NCI-H510A (cell line): ENCODE measurements around the gene ARHGEF6.
"Not testable (repeated sequence)": the region's sequence is repeated elsewhere in the genome, so short reads cannot be mapped to it uniquely, and the experiment has no call there.

Experiments
- DNase-seq: peaks from one replicate; lab custom pipeline; 2025; lab: John Stamatoyannopoulos, UW

Gene ARHGEF6, protein sequence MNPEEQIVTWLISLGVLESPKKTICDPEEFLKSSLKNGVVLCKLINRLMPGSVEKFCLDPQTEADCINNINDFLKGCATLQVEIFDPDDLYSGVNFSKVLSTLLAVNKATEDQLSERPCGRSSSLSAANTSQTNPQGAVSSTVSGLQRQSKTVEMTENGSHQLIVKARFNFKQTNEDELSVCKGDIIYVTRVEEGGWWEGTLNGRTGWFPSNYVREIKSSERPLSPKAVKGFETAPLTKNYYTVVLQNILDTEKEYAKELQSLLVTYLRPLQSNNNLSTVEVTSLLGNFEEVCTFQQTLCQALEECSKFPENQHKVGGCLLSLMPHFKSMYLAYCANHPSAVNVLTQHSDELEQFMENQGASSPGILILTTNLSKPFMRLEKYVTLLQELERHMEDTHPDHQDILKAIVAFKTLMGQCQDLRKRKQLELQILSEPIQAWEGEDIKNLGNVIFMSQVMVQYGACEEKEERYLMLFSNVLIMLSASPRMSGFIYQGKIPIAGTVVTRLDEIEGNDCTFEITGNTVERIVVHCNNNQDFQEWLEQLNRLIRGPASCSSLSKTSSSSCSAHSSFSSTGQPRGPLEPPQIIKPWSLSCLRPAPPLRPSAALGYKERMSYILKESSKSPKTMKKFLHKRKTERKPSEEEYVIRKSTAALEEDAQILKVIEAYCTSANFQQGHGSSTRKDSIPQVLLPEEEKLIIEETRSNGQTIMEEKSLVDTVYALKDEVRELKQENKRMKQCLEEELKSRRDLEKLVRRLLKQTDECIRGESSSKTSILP

DNA sequence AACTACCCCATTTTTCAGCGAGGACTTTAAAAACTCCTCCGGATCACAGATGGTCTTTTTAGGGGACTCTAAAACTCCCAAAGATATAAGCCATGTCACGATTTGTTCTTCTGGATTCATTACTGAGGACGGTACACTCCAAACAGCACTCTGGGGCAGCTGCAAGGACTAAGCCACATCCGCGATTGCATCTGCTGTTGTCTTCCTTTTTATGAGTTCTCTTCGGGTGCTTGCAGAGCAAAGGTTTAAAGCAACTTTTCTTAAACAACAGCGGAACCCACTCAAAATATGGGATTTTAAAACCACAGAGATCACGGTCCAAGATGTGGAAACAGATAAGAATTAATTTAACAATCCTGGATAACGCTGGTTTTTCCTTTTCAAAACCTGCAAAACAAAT lies at the start of gene ARHGEF6:
TSS of gene ARHGEF6 (minus strand) at position 170 of the 400 bp plus-strand sequence. CDS start at position 120, 50 bp downstream.
- DNase-seq = no peak

- DNase-seq = no peak
Measured at GRCh38 chrX:136829413-136829812, 48.7 kb upstream of the ARHGEF6 start.

GRCh38 chrX:136828830-136829229 lies 48.1 kb upstream of the ARHGEF6 start:
- DNase-seq = no peak

- DNase-seq = peak; percentile 4
Measured at GRCh38 chrX:136827026-136827425, 46.3 kb upstream of the ARHGEF6 start.

DNA sequence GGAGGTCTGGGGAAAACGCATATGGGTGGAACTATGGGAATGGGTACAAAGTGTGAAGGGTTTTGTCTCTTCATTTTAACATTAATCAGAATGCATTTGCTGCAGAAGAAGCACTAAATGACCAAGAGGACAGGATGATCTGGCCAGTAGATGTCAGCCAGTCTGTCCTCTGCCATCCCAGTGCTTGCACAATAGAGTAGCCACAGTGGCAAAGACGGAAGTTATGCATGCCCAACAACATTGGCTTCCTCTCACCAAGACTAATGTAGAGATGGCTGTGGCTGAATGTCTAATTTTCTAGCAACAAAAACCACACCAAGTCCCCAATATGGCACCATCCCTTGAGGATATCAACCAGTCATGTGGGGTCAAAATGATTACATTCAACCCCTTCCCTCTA lies 45.0 kb upstream of the ARHGEF6 start:
- DNase-seq = no peak

DNA sequence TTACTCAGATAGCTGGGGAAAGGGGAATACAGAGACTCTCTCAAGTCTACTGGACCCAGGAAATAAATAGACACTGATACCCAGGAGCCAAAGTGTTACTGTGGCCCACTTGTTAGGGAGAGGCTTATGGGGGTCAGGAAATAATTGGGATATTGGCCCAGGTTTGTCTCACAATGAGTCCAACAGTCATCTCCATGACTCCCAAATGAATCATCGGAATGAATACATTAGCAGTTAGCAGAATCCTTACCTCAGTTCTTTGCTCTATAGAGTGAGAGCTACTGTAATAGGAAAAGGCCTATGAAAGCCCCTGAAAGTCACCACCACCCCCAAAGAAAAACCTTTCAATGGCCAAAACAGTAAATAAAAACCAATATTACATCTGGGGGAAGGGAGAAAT lies 42.4 kb upstream of the ARHGEF6 start:
- no peak for DNase-seq

GRCh38 chrX:136822337-136823095 lies 41.8 kb upstream of the ARHGEF6 start:
- no peak for DNase-seq

DNA sequence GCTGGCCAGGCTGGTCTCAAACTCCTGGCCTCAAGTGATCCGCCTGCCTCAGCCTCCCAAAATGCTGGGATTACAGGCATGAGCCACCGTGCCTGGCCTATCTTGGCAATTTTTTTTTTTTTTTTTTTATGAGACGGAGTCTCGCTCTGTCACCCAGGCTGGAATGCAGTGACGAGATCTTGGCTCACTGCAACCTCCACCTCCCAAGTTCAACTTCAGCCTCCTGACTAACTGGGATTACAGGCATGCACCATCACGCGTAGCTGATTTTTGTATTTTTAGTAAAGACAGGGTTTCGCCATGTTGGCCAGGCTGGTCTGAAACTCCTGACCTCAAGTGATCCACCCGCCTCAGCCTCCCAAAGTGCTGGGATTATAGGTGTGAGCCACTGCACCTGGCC lies 39.0 kb upstream of the ARHGEF6 start:
- not testable (repeated sequence) for DNase-seq

DNA sequence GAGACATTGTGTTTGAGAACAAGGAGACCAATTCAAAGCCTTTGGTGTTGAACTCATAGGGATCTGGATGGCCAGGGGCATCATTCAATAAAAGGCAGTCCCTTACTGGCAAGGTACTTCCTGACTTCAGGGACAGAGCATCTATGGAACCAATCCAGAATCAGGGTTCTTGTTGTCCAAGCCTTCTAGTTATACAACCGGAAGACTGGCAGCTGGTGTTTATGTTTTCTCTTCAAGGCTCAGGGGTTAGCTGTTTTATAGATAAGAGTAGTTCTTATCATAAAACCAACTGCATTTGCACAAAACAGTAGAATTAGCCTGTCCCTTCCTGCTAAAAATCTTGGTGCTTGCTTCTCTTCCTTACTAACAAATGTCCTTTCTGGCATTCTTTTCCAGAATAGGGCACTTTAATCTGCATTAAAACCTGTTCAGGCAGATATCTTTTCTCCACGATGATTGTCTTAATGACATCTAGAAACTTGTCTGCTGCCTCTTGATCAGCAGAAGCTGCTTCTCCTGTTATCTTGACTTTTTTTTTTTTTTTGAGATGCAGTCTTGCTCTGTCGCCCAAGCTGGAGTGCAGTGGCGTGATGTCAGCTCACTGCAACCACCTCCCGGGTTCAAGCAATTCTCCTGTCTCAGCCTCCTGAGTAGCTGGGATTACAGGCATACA lies 38.4 kb upstream of the ARHGEF6 start:
- no peak for DNase-seq

DNA sequence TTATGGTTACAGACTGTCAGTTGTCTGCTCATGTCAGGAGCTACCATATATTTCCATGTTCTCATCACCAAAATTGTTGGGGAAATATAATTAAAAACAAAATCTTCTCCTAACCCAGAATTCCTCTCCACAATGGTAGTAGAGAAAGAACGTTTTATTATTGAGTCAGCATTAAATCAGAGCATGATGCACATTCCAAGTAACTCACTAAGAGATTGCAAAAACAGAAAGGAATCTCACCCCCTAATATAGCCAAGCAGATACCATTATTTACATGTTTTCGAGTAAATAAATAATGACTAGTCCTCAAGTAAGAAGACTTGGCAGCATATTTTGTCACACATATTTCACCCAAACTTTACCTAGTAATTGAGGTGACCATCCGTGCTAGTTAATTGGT lies 36.2 kb upstream of the ARHGEF6 start:
- DNase-seq = no peak

DNA sequence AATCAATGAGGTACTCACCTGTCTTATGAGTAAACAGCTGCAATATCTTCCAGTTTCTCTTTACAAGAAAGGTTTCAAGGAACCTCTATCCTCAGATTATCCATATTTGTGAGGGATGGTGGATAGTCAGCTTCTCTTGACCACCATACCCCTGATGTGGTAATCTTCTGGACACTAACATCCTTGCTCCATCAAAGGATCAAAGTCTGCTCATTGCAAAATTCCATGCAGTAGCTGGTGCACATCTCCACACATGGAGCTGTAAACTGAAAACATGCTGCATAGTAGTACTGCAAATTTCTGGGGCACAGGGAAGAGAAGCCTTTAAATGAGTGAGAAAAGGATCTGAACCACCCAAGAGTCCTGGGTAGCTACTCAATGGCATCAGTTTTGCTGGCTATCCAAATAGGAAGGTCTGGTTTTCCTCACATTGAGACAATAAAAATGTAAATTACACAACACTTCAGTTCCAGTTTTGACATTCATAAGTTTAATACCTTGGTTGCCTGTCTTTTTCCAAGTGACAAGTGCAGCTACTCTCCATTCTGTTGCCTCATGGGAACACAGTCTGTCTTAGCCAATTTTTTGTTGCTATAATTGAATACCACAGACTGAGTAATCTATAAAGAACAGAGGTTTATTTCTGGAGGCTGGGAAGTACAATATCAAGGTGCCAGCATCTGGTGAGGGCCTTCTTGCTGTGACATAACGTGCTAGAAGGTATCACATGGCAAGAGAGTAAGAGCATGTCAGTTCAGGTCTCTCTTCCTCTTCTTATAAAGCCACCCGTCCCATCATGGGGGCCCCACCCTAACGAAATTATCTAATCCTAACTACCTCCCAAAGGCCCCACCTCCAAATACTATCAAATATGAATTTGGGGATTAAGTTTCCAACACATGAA lies 34.4 kb upstream of the ARHGEF6 start:
- no peak for DNase-seq

DNA sequence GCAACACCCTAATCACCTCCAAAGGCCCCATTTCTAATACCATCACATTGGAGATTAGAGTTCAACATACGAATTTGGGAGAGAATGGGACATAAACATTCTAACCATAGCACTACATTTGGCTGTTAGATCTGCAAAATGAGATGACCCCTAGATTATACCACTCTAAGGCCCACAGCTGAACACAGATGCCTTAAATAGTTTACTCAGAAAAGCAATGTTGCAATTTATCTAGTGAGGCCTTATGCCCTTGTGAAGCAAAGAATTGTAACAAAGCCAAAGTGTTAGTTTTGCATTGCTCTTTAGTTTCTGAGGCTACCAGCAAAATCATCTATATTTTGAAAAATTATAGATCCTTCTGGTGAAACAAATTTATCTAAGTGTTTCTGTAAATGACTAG lies 31.6 kb upstream of the ARHGEF6 start:
- no peak for DNase-seq

DNA sequence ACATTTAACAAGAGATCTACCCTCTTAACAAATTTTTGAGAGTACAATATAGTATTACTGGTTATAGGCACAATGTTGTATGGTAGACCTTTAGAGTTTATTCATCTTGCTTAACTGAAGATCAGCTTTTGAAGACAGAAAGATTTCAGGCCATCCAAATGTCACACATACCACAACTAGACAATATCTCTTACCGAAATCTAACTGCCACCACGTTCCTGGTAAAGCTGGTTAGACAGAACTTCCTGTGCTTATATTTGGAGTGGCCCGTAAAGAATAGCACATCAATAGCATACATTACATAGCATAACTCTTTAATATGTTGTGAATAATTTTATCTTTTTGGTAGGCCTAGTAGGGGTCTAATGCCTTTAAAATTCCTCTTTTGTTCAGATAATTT lies 29.8 kb upstream of the ARHGEF6 start:
- DNase-seq = no peak

- no peak for DNase-seq
Measured at GRCh38 chrX:136806891-136807410, 26.2 kb upstream of the ARHGEF6 start.

- no peak for DNase-seq
Measured at GRCh38 chrX:136802515-136802914, 21.8 kb upstream of the ARHGEF6 start.

DNA sequence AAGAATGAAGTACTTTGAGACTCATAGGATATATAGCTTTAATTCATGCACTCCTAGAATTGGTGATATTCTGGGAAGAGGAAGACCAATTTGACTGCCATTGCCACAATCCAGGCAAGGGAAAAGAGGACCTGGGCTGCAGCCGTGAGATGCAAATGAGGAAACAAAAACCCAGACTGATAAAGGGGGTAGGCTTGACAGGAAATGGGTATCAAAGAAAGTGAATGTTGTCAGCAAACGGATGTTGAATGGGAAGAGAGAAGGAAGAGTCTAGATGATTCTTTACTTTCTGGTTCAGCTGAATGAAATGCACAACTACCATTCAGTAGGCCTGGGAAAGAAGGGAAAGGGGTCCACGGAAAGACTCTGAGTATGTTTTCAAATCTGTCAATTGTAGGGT lies 17.1 kb upstream of the ARHGEF6 start:
- no peak for DNase-seq

DNA sequence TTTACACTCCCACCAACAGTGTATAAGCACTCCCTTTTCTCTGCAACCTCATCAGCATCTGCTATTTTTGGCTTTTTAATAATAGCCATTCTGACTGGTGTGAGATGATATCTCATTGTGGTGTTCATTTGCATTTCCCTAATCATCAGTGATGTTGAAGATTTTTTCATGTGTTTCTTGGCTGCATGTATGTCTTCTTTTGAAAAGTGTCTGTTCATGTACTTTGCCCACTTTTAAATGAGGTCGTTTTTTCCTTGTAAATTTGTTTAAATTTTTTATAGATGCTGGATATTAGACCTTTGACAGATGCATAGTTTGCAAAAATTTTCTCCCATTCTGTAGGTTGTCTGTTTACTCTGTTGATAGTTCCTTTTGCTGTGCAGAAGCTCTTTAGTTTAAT lies 14.4 kb upstream of the ARHGEF6 start:
- not testable (repeated sequence) for DNase-seq

- DNase-seq = not testable (repeated sequence)
Measured at GRCh38 chrX:136794660-136795059, 13.9 kb upstream of the ARHGEF6 start.

- no peak for DNase-seq
Measured at GRCh38 chrX:136794080-136794479, 13.3 kb upstream of the ARHGEF6 start.

GRCh38 chrX:136789856-136790255 lies 9.1 kb upstream of the ARHGEF6 start:
- DNase-seq = no peak

GRCh38 chrX:136784231-136784630 lies 3.5 kb upstream of the ARHGEF6 start:
- no peak for DNase-seq
